GM10266 (cell line): ENCODE measurements around the gene SNAP47.

Experiments used
- DNase-seq: peaks from one replicate; pipeline ENCODE4 v3.0.0; 2012; ENCODE audit errors: extremely low spot score
- CTCF ChIP-seq: IDR thresholded peaks from 2 replicates; pipeline ENCODE4 v1.5.1; 2012; ENCODE audit warnings: mild to moderate bottlenecking, low read depth; ENCODE audit not compliant: control insufficient read depth, insufficient read depth; ENCODE audit errors: missing control alignments

SNAP47 gene

DNA sequence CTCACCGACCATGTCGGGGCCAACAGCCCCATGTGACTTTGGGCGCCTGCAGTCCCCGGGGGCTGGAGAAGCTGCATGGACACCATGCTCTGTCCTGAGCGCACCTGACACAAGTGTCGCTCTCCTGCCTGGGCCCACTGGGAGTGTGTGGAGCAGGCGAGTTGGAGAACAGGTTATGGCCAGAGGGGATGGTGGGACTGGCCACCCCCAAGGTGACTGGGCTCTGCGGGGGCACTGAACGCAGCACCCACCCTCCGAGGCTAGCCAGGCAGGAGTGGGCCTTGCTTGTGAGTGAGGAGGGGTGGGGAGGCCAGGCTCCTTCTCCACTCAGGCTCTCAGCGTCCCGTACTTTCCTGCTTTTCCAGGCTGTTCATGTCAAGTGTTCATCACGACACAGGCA, 35.6 kb downstream of the SNAP47 start:
- no peak for TF ChIP-seq CTCF

GRCh38 chr1:227771326-227771725, 36.1 kb downstream of the SNAP47 start:
- no peak for TF ChIP-seq CTCF
- no peak for DNase-seq

More for the DNA sequence above, 35.6 kb downstream of the SNAP47 start:
- DNase-seq = no peak

GRCh38 chr1:227771771-227772170, 36.5 kb downstream of the SNAP47 start:
- no peak for TF ChIP-seq CTCF
- no peak for DNase-seq

DNA sequence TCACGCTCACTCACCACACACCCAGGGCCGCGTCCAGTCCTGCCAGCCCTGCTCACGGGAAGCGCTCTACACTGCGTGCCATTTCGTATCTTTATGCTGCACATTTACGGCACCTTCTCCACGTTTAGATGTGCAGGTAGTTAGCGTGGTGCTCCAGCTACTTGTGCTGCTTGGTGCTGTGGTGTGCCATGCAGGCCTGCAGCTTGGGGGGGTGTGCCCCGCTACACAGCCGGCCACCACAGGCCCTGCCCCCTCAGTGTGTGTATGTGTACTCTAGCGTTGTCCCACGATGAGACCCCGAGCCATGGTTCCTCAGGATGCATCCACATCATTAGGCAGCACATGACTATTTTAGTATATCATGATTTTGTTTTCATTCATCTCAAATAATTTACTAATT, 38.3 kb downstream of the SNAP47 start:
- no peak for DNase-seq
- no peak for TF ChIP-seq CTCF

DNA sequence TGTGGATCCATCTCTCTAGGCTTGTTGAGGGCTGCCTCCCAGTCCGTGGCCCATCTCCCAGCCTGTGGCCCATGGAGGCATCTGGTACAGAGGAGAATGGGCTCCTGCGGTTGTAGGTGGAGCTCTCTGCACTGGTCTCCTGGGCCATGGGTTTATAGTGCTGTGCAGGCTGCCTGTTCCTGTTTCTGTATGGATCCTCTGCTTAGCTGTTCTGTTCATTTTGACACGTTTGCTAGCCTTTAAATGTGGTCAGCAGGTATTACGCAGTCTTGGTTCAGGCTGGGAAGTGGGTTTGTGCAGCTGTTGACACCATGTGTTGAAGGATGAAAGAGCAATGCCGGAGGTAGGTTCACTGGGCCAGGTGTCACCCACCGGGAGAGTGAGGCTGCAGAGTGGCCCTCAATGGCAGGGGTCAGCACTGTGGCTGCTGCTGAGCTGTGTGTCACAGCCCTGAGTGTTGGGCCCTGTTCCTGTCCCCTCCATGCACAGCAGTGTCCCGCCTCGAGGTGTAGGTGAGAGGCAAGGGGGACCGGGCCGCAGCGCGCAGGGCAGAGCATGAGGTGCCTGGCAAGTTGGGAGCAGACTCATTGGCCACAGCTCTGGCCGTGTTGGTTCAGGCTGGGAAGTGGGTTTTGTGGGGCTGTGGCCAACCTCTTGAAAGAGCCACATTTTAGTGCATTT, 39.0 kb downstream of the SNAP47 start:
- DNase-seq = no peak
- no peak for TF ChIP-seq CTCF

GRCh38 chr1:227774821-227775661, 39.8 kb downstream of the SNAP47 start:
- no peak for DNase-seq
- no peak for TF ChIP-seq CTCF

DNA sequence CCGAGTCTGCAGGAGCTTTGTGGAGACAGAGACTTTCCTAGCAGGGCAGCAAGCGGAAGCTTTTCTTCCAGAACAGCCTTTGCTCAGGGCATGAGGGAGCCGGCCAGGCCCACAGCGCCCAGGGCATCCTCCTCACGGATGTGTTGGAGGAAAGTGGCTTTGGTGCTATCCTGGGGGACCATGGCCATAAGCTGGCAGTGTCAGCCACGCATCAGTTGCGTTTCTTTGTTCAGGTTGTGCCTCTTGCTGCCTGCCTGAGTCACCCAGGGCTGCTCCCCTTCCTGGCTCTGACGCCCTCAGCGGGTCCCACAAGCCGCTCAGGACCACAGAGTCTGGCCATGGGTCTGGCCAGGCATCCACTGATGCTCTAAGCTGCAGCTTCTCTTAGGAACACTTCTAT, 40.6 kb downstream of the SNAP47 start:
- no peak for DNase-seq
- no peak for TF ChIP-seq CTCF
